CD14-positive monocyte (primary cell): ENCODE data around the gene TEX48. TPM values are rescaled to one million over a fixed set of nuclear protein-coding genes. Genes with fewer than 3 reads are reported as not detected.
A peak's percentile ranks its signal among the peaks of the same experiment; 100 is the strongest.

Source experiments
- DNase-seq, 3 donors: peaks; one replicate each; pipeline ENCODE4 v3.0.0-alpha.2; 2011 to 2022
- H2AFZ ChIP-seq: 2 replicates; pipeline ENCODE4 v1.6.0; 2012; ENCODE audit warnings: mild to moderate bottlenecking, low read depth, low read length, inconsistent platforms; ENCODE audit not compliant: insufficient read depth, poor library complexity, severe bottlenecking
- H3K27ac ChIP-seq, 2 donors: 1 replicate in 1 of 2; 2 replicates in 1 of 2; pipeline ENCODE4 v1.5.1; 2012 to 2013; ENCODE audit warnings: low read length in 2 of 2, control low read depth in 1 of 2, inconsistent platforms in 1 of 2, low read depth in 1 of 2, mild to moderate bottlenecking in 1 of 2
- H3K27me3 ChIP-seq, 2 donors: one replicate each; pipeline versions ENCODE4 v1.6.0 to v1.6.1; 2011 to 2013; ENCODE audit warnings: low read length in 2 of 2; ENCODE audit not compliant: control insufficient read depth in 2 of 2, insufficient read depth in 2 of 2
- H3K36me3 ChIP-seq, 2 donors: replicated peaks in 1 of 2; 1 replicate in 1 of 2; 2 replicates in 1 of 2; pipeline versions ENCODE4 v1.5.1 to v1.6.1; 2012 to 2013; ENCODE audit warnings: low read length in 2 of 2, control low read depth in 1 of 2, inconsistent platforms in 1 of 2, mild to moderate bottlenecking in 1 of 2; ENCODE audit not compliant: insufficient read depth in 2 of 2, control insufficient read depth in 1 of 2
- H3K4me1 ChIP-seq, 2 donors: 1 replicate in 1 of 2; 2 replicates in 1 of 2; pipeline versions ENCODE4 v1.5.1 to v1.6.1; 2012 to 2013; ENCODE audit warnings: low read length in 2 of 2, control low read depth in 1 of 2, inconsistent platforms in 1 of 2, mild to moderate bottlenecking in 1 of 2, moderate library complexity in 1 of 2; ENCODE audit not compliant: insufficient read depth in 2 of 2, control insufficient read depth in 1 of 2
- H3K4me2 ChIP-seq: replicated peaks from 2 replicates; pipeline ENCODE3; 2012; ENCODE audit warnings: low read length, moderate library complexity, mild to moderate bottlenecking; ENCODE audit not compliant: poor library complexity, severe bottlenecking; ENCODE audit errors: extremely low read depth
- H3K4me3 ChIP-seq, 3 experiments: fragments of 200-600 bp in 1 of 3; sonication (generic) in 1 of 3; replicated peaks in 1 of 3; 1 replicate in 2 of 3; 2 replicates in 1 of 3; pipeline ENCODE4 v1.5.1; 2011 to 2013; ENCODE audit warnings: low read length in 3 of 3, mild to moderate bottlenecking in 3 of 3, control low read depth in 2 of 3, low read depth in 2 of 3, inconsistent platforms in 1 of 3, moderate library complexity in 1 of 3
- H3K79me2 ChIP-seq: 2 replicates; pipeline ENCODE4 v1.6.0; 2012; ENCODE audit warnings: mild to moderate bottlenecking, control low read depth, inconsistent platforms, low read length, moderate library complexity; ENCODE audit not compliant: insufficient read depth
- H3K9ac ChIP-seq: 2 replicates; pipeline ENCODE4 v1.6.0; 2017; ENCODE audit warnings: low read length, mild to moderate bottlenecking; ENCODE audit not compliant: insufficient read depth, poor library complexity, severe bottlenecking
- H3K9me3 ChIP-seq, 2 donors: replicated peaks in 1 of 2; 1 replicate in 1 of 2; 2 replicates in 1 of 2; pipeline versions ENCODE4 v1.5.1 to v1.6.1; 2012 to 2013; ENCODE audit warnings: low read length in 2 of 2, control low read depth in 1 of 2; ENCODE audit not compliant: control insufficient read depth in 1 of 2, insufficient read depth in 1 of 2
- H4K20me1 ChIP-seq: 2 replicates; pipeline ENCODE4 v1.6.0; 2012; ENCODE audit warnings: mild to moderate bottlenecking, low read length, control low read depth, moderate library complexity; ENCODE audit not compliant: insufficient read depth
- H3K27ac Mint-ChIP-seq, 7 donors: one replicate each; pipeline ENCODE4 v1.8.0; 2020; ENCODE audit warnings: mild to moderate bottlenecking in 7 of 7, mixed read lengths in 7 of 7, moderate library complexity in 6 of 7, inconsistent platforms in 2 of 7
- H3K27me3 Mint-ChIP-seq, 3 donors: one replicate each; pipeline ENCODE4 v1.8.0; 2021 to 2022; ENCODE audit warnings: low read depth in 3 of 3, mild to moderate bottlenecking in 3 of 3, mixed read lengths in 3 of 3, moderate library complexity in 3 of 3, inconsistent platforms in 1 of 3
- H3K36me3 Mint-ChIP-seq, 2 donors: one replicate each; pipeline ENCODE4 v1.8.0; 2020; ENCODE audit warnings: mixed read lengths in 2 of 2, inconsistent platforms in 1 of 2, mild to moderate bottlenecking in 1 of 2
- H3K4me1 Mint-ChIP-seq: one replicate; pipeline ENCODE4 v1.8.0; 2020; ENCODE audit warnings: mild to moderate bottlenecking, mixed read lengths
- H3K4me3 Mint-ChIP-seq, 2 donors: one replicate each; pipeline ENCODE4 v1.8.0; 2020; ENCODE audit warnings: mild to moderate bottlenecking in 2 of 2, mixed read lengths in 2 of 2, moderate library complexity in 1 of 2
- H3K9me3 Mint-ChIP-seq, 7 donors: one replicate each; pipeline ENCODE4 v1.8.0; 2020 to 2022; ENCODE audit warnings: mixed read lengths in 7 of 7, mild to moderate bottlenecking in 6 of 7, moderate library complexity in 6 of 7, inconsistent platforms in 2 of 7
- CTCF ChIP-seq: fragments of 200-600 bp; IDR thresholded peaks from one replicate; pipeline ENCODE4 v1.8.0; 2022; ENCODE audit warnings: antibody characterized with exemption, mild to moderate bottlenecking
- WGBS: methylation state at CpG from one replicate; pipeline ENCODE4 v1.1.5; 2013; ENCODE audit warnings: missing lambda C conversion rate; ENCODE audit not compliant: insufficient coverage; 5-methylcytosine and 5-hydroxymethylcytosine counted together
- intact Hi-C, 2 donors: fragments of 100-400 bp; cut with micrococcal nuclease; formaldehyde crosslinking; loops; one replicate each; pipeline versions ENCODE4 v1.15.0 to v1.15.1; 2023
- polyA plus RNA-seq, 3 donors: library from polyadenylated mRNA; depleted of rRNA in 1 of 3; unstranded in 2 of 3; stranded (reverse) in 1 of 3; fragments of 300-500 nt in 2 of 3; fragments of >200 nt in 1 of 3; fragmentation: Illumina TruSeq in 2 of 3; gene quantifications; 1 replicate in 2 of 3; 2 replicates in 1 of 3; pipeline ENCODE4 v1.2.3, GENCODE V29; 2012 to 2021

Gene TEX48
- polyA plus RNA-seq, 3 donors: not detected

GRCh38 chr9:114619191-114619761, 62.7 kb downstream of the TEX48 start:
- intact Hi-C loops: loop anchor here in 1 of 2 donors (10.0 kb wide), 1 partner anchor 134 kb away; no protein-coding TSS in a partner anchor
- DNase-seq: peak; percentile 69 to 73 (median 72)
- no peak for TF ChIP-seq CTCF
- Histone ChIP-seq H3K9me3 (no peaks in the 10 kb centered on the region), H3K27me3 (no peaks in the 10 kb centered on the region), H3K9ac (peak overlapping the region; percentile 72), H3K27ac (peak overlapping the region; percentile 45 to 93), H3K4me3 (peak overlapping the region; percentile 52 to 94 (median 77)), H3K4me2 (peak overlapping the region; percentile 77), H2AFZ (peak overlapping the region; percentile 80), H3K36me3 (peaks cover 15 to 35% of the 10 kb centered on the region in 2 donors), H3K79me2 (peaks cover 33% of the 10 kb centered on the region), H3K4me1 (peaks cover 49 to 55% of the 10 kb centered on the region in 2 donors), H4K20me1 (no peaks in the 10 kb centered on the region)
- H3K4me3 Mint-ChIP-seq: peak overlapping the region; percentile 77 to 97
- WGBS: 2% methylated on average over 6 of the region's 13 CpGs
- H3K4me1 Mint-ChIP-seq: peaks cover 45% of the 10 kb centered on the region
- H3K9me3 Mint-ChIP-seq: no peaks in the 10 kb centered on the region
- H3K27me3 Mint-ChIP-seq: peaks cover 0 to 4% (median 1%) of the 10 kb centered on the region in 3 donors
- H3K36me3 Mint-ChIP-seq: peaks cover 36 to 41% of the 10 kb centered on the region in 2 donors
- peak overlapping the region; percentile 94 to 100 (median 96) for H3K27ac Mint-ChIP-seq

- Histone ChIP-seq H4K20me1 (peaks cover 5% of the 10 kb centered on the region), H3K4me2 (peak overlapping the region; percentile 17), H3K4me1 (peaks cover 70 to 78% of the 10 kb centered on the region in 2 donors), H3K9ac (peak overlapping the region; percentile 52), H3K4me3 (peak overlapping the region in 1 of 3 experiments; percentile 18), H3K79me2 (peaks cover 55% of the 10 kb centered on the region), H3K9me3 (no peaks in the 10 kb centered on the region), H2AFZ (peak overlapping the region; percentile 19), H3K27ac (peak overlapping the region; percentile 91 to 93), H3K36me3 (peaks cover 2 to 14% of the 10 kb centered on the region in 2 donors), H3K27me3 (no peaks in the 10 kb centered on the region)
- TF ChIP-seq CTCF: no peak
- 7% methylated on average over 3 of the region's 4 CpGs for WGBS
- intact Hi-C loops: loop anchor here in 1 of 2 donors (10.0 kb wide), 1 partner anchor 132 kb away; no protein-coding TSS in a partner anchor
- DNase-seq: peak; percentile 81 to 90 (median 89)
- Mint-ChIP-seq H3K27ac (peak overlapping the region; percentile 95 to 100 (median 97)), H3K4me3 (peak overlapping the region; percentile 53 to 82), H3K27me3 (peaks cover 0 to 4% (median 0%) of the 10 kb centered on the region in 3 donors), H3K36me3 (peaks cover 23 to 24% of the 10 kb centered on the region in 2 donors), H3K4me1 (peaks cover 68% of the 10 kb centered on the region), H3K9me3 (no peaks in the 10 kb centered on the region)
Observed at GRCh38 chr9:114616684-114617520, 65.1 kb downstream of the TEX48 start.
